H1 (cell line): Measurements from ENCODE around the gene PRPF4. TPM values are rescaled to one million over a fixed set of nuclear protein-coding genes. Genes with fewer than 3 reads are reported as not detected.

ENCODE experiments used
- CTCF ChIA-PET: fragments of 300-600 bp; sonication (Branson Sonifier 250); formaldehyde crosslinking; loops from one replicate; lab custom pipeline; 2021; ENCODE audit not compliant: partially characterized antibody; lab: Charles Lee
- POLR2A ChIA-PET: fragments of 300-600 bp; sonication (Branson Sonifier 250); formaldehyde crosslinking; loops from one replicate; lab custom pipeline; 2021; ENCODE audit warnings: inconsistent platforms; ENCODE audit not compliant: partially characterized antibody; lab: Charles Lee
- DNase-seq, 2 experiments: peaks; one replicate each; pipeline versions ENCODE4 v3.0.0 to v3.0.0-alpha.2; 2010 to 2022; ENCODE audit warnings: low spot score in 2 of 2, low read depth in 1 of 2, mixed read lengths in 1 of 2
- FAIRE-seq: peaks from 2 replicates; lab custom pipeline; 2011; peaks lifted over from hg19 to GRCh38; lab: Jason Lieb, UNC
- H2AFZ ChIP-seq: 2 replicates; pipeline ENCODE4 v1.8.1; 2012; ENCODE audit warnings: low read length, inconsistent platforms
- H2AK5ac ChIP-seq: 2 replicates; pipeline ENCODE4 v1.6.1; 2013; ENCODE audit warnings: low read depth, low read length
- H2BK120ac ChIP-seq: replicated peaks from 2 replicates; pipeline ENCODE3; 2013; ENCODE audit warnings: low read depth, low read length, inconsistent platforms
- H2BK12ac ChIP-seq: 2 replicates; pipeline ENCODE4 v1.6.1; 2013; ENCODE audit warnings: low read depth, low read length
- H2BK15ac ChIP-seq: 2 replicates; pipeline ENCODE4 v1.6.1; 2013; ENCODE audit warnings: low read length
- H2BK20ac ChIP-seq: 2 replicates; pipeline ENCODE4 v1.6.1; 2013; ENCODE audit warnings: low read length
- H2BK5ac ChIP-seq: 2 replicates; pipeline ENCODE4 v1.6.1; 2013; ENCODE audit warnings: low read depth, low read length
- H3K14ac ChIP-seq: 2 replicates; pipeline ENCODE4 v1.6.1; 2013; ENCODE audit warnings: inconsistent platforms; ENCODE audit not compliant: insufficient read length
- H3K18ac ChIP-seq: 2 replicates; pipeline ENCODE4 v1.6.1; 2013; ENCODE audit warnings: low read length; ENCODE audit errors: extremely low read depth
- H3K23ac ChIP-seq: 2 replicates; pipeline ENCODE4 v1.6.1; 2013; ENCODE audit warnings: inconsistent platforms; ENCODE audit not compliant: insufficient read length
- H3K23me2 ChIP-seq: 2 replicates; pipeline ENCODE4 v1.6.1; 2013; ENCODE audit warnings: low read depth, low read length
- H3K27ac ChIP-seq: 2 replicates; pipeline ENCODE4 v1.6.1; 2011; ENCODE audit warnings: low read depth, low read length, inconsistent platforms
- H3K27me3 ChIP-seq, 4 experiments: replicated peaks in 1 of 4; 1 replicate in 1 of 4; 2 replicates in 3 of 4; pipeline versions ENCODE4 v1.6.1 to v1.8.1; 2011 to 2013; ENCODE audit warnings: low read length in 3 of 4, mild to moderate bottlenecking in 3 of 4, inconsistent platforms in 2 of 4, mixed read lengths in 2 of 4, moderate library complexity in 1 of 4; ENCODE audit not compliant: control insufficient read depth in 3 of 4, insufficient read depth in 3 of 4; ENCODE audit errors: extremely low read depth in 1 of 4
- H3K36me3 ChIP-seq, 4 experiments: 2 replicates each; pipeline versions ENCODE4 v1.6.1 to v1.8.1; 2011 to 2013; ENCODE audit warnings: mild to moderate bottlenecking in 4 of 4, low read length in 3 of 4, moderate library complexity in 2 of 4, control low read depth in 1 of 4, inconsistent platforms in 1 of 4; ENCODE audit not compliant: insufficient read depth in 4 of 4, control insufficient read depth in 2 of 4
- H3K4ac ChIP-seq: replicated peaks from 2 replicates; pipeline ENCODE3; 2013; ENCODE audit warnings: low read length, low read depth, mixed read lengths, inconsistent platforms; ENCODE audit not compliant: insufficient read length
- H3K4me1 ChIP-seq, 4 experiments: replicated peaks in 1 of 4; 1 replicate in 1 of 4; 2 replicates in 3 of 4; pipeline versions ENCODE4 v1.6.1 to v1.8.1; 2011 to 2013; ENCODE audit warnings: low read length in 3 of 4, inconsistent platforms in 2 of 4, mixed read lengths in 1 of 4; ENCODE audit not compliant: insufficient read depth in 4 of 4, control insufficient read depth in 3 of 4
- H3K4me2 ChIP-seq, 2 experiments: 2 replicates each; pipeline versions ENCODE4 v1.6.1 to v1.8.1; 2011 to 2013; ENCODE audit warnings: low read depth in 2 of 2, low read length in 2 of 2, control low read depth in 1 of 2, inconsistent platforms in 1 of 2, mild to moderate bottlenecking in 1 of 2; ENCODE audit not compliant: insufficient read depth in 1 of 2
- H3K4me3 ChIP-seq, 4 experiments: fragments of 200-600, 300-600 bp in 1 of 4; sonication (generic), shearing (Covaris generic), sonication (Bioruptor Twin) in 1 of 4; 2 replicates each; pipeline versions ENCODE4 v1.5.1 to v1.8.1; 2011 to 2016; ENCODE audit warnings: low read length in 4 of 4, low read depth in 3 of 4, control low read depth in 2 of 4, inconsistent platforms in 2 of 4, mild to moderate bottlenecking in 2 of 4, mixed read lengths in 1 of 4, moderate library complexity in 1 of 4; ENCODE audit not compliant: insufficient read depth in 2 of 4; ENCODE audit errors: extremely low read depth in 1 of 4
- H3K56ac ChIP-seq: replicated peaks from 2 replicates; pipeline ENCODE3; 2013; ENCODE audit warnings: low read depth, mild to moderate bottlenecking, mixed read lengths, low read length, inconsistent platforms; ENCODE audit not compliant: insufficient read length
- H3K79me1 ChIP-seq: 2 replicates; pipeline ENCODE4 v1.6.1; 2013; ENCODE audit warnings: low read depth, low read length, control low read depth
- H3K79me2 ChIP-seq, 2 experiments: 2 replicates each; pipeline versions ENCODE4 v1.6.1 to v1.8.1; 2012 to 2013; ENCODE audit warnings: low read length in 2 of 2, mild to moderate bottlenecking in 2 of 2, inconsistent platforms in 1 of 2; ENCODE audit not compliant: insufficient read depth in 2 of 2, control insufficient read depth in 1 of 2
- H3K9ac ChIP-seq, 4 experiments: replicated peaks in 1 of 4; 1 replicate in 1 of 4; 2 replicates in 3 of 4; pipeline versions ENCODE4 v1.6.1 to v1.8.1; 2011 to 2013; ENCODE audit warnings: low read depth in 3 of 4, low read length in 3 of 4, control low read depth in 2 of 4, mild to moderate bottlenecking in 2 of 4, moderate library complexity in 2 of 4, inconsistent platforms in 1 of 4; ENCODE audit errors: extremely low read depth in 1 of 4
- H3K9me3 ChIP-seq, 2 experiments: 2 replicates each; pipeline versions ENCODE4 v1.6.1 to v1.8.1; 2012 to 2013; ENCODE audit warnings: mild to moderate bottlenecking in 2 of 2, moderate library complexity in 2 of 2, control low read depth in 1 of 2, inconsistent platforms in 1 of 2, low read depth in 1 of 2, low read length in 1 of 2, mixed read lengths in 1 of 2; ENCODE audit not compliant: insufficient read depth in 2 of 2
- H4K20me1 ChIP-seq, 2 experiments: replicated peaks in 1 of 2; 2 replicates each; pipeline versions ENCODE3 to v1.8.1; 2011 to 2013; ENCODE audit warnings: inconsistent platforms in 2 of 2, low read length in 2 of 2, mild to moderate bottlenecking in 1 of 2; ENCODE audit not compliant: insufficient read depth in 2 of 2, control insufficient read depth in 1 of 2
- H4K5ac ChIP-seq: 2 replicates; pipeline ENCODE4 v1.6.1; 2013; ENCODE audit warnings: low read length, low read depth, mixed read lengths, inconsistent platforms; ENCODE audit not compliant: insufficient read length
- H4K8ac ChIP-seq: 2 replicates; pipeline ENCODE4 v1.8.0; 2013; ENCODE audit warnings: mild to moderate bottlenecking, moderate library complexity, low read length, inconsistent platforms; ENCODE audit not compliant: insufficient read depth; ENCODE audit errors: extremely low read depth
- H4K91ac ChIP-seq: replicated peaks from 2 replicates; pipeline ENCODE3; 2013; ENCODE audit warnings: low read length, mixed read lengths, inconsistent platforms; ENCODE audit not compliant: insufficient read length
- EP300 ChIP-seq, 2 experiments: IDR thresholded peaks; 1 replicate in 1 of 2; 2 replicates in 1 of 2; pipeline ENCODE4 v1.6.1; 2011 to 2012; ENCODE audit warnings: low read depth in 2 of 2, low read length in 2 of 2, mild to moderate bottlenecking in 2 of 2, borderline replicate concordance in 1 of 2, inconsistent platforms in 1 of 2, moderate library complexity in 1 of 2
- FOSL1 ChIP-seq: IDR thresholded peaks from 2 replicates; pipeline ENCODE4 v1.6.1; 2011; ENCODE audit warnings: mild to moderate bottlenecking, low read depth, low read length, moderate library complexity; ENCODE audit not compliant: insufficient read depth
- POU5F1 ChIP-seq: IDR thresholded peaks from 2 replicates; pipeline ENCODE4 v1.6.1; 2011; ENCODE audit warnings: low read depth, mild to moderate bottlenecking, low read length, moderate library complexity
- SP4 ChIP-seq: IDR thresholded peaks from 2 replicates; pipeline ENCODE4 v1.6.1; 2012; ENCODE audit warnings: low read length, inconsistent platforms
- WGBS, 2 experiments: shearing (Covaris generic) in 1 of 2; methylation state at CpG; one replicate each; pipeline versions ENCODE4 v1.1.6 to v1.1.7; 2013 to 2015; ENCODE audit warnings: low lambda C conversion rate in 2 of 2, mixed read lengths in 2 of 2, inconsistent platforms in 1 of 2, low coverage in 1 of 2, missing lambda C conversion rate in 1 of 2; ENCODE audit not compliant: insufficient replicate concordance in 2 of 2, insufficient coverage in 1 of 2, insufficient read length in 1 of 2; ENCODE audit errors: extremely low coverage in 1 of 2, missing lambda C conversion rate in 1 of 2; 5-methylcytosine and 5-hydroxymethylcytosine counted together
- polyA plus RNA-seq, 7 experiments: library from polyadenylated mRNA; depleted of rRNA in 3 of 7; stranded (reverse) in 5 of 7; unstranded in 2 of 7; fragments of >200 nt in 5 of 7; fragments of 200-250 nt in 2 of 7; gene quantifications; 1 replicate in 5 of 7; 2 replicates in 1 of 7; 4 replicates in 1 of 7; pipeline versions ENCODE4 v1.2.1 to v1.2.3, GENCODE V29; 2011 to 2013; ENCODE audit warnings: missing spikeins in 2 of 7, mixed read lengths in 2 of 7
- total RNA-seq: library from RNA; stranded (reverse); fragmentation: NEBNext Ultra II Directional; extraction: Animal tissue kit (Norgen Biotek cat#: 25700); gene quantifications from 2 replicates; pipeline ENCODE4 v1.2.1, GENCODE V29; 2021

PRPF4 gene
- total and polyA plus RNA-seq, 2 of the 8 experiments (the other 6 are each of a cell fraction or from before 2014, with no cell fraction given) = 15.2 to 33.4 TPM

DNA sequence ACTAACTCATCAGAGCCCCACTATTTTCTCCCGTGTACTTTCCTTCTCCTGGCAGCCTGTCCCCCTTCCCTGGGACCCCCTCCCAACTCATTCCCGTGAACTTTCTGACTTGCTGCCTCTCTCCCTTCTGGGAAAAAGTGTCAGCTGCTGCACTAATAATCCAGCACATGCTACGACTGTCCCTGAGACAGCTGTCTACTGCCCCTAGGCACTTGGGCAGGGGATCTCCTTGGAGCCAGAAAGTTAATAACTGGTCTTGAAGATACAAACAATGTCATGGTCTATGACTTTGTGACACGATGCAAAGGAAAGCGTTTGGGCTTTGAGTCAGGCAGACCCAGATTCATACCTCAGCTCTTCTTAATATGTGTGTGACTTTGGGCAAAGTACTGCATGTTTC is 37.8 kb downstream of the PRPF4 start:
- Histone ChIP-seq H3K4me3 (no peak overlapping the region), H4K91ac (no peak overlapping the region), H2AFZ (no peak overlapping the region), H3K14ac (no peak overlapping the region), H4K20me1 (no peaks in the 10 kb centered on the region), H3K56ac (no peak overlapping the region), H3K4me2 (no peak overlapping the region), H4K5ac (no peak overlapping the region), H3K79me1 (no peaks in the 10 kb centered on the region), H3K36me3 (no peaks in the 10 kb centered on the region), H2BK120ac (no peak overlapping the region), H2BK20ac (no peak overlapping the region), H3K4me1 (no peaks in the 10 kb centered on the region), H3K18ac (no peak overlapping the region), H3K9me3 (no peaks in the 10 kb centered on the region), H3K27me3 (no peaks in the 10 kb centered on the region), H2BK12ac (no peak overlapping the region), H2BK15ac (no peak overlapping the region), H3K27ac (no peak overlapping the region), H2BK5ac (no peak overlapping the region), H3K4ac (no peak overlapping the region), H3K23ac (no peak overlapping the region), H3K9ac (no peak overlapping the region), H2AK5ac (no peak overlapping the region), H4K8ac (no peak overlapping the region), H3K23me2 (no peaks in the 10 kb centered on the region), H3K79me2 (no peaks in the 10 kb centered on the region)
- POLR2A ChIA-PET = no interaction called here
- FAIRE-seq (no peak), DNase-seq (no peak)
- 81% methylated on average over 5 of the region's 5 CpGs; no CpG with 5 or more reads in 1 of the 2 experiments for WGBS, 2 experiments
- CTCF ChIA-PET = interaction anchor here (0.5 to 1.5 kb wide), 5 partner anchors 13 to 42 kb away, joined by 3 read pairs; no protein-coding TSS in a partner anchor
- no peak for TF ChIP-seq SP4
- TF ChIP-seq POU5F1 = no peak
- no peak for TF ChIP-seq FOSL1
- no peak for TF ChIP-seq EP300 (IDR thresholded peaks at IDR 0.05; ENCODE audit: borderline replicate concordance in 1 of 2, low read depth in 2 of 2, low read length in 2 of 2)
